C4-2B (cell line): Measurements from ENCODE around the gene FRK.
"Not testable (repeated sequence)": the region's sequence is repeated elsewhere in the genome, so short reads cannot be mapped to it uniquely, and the experiment has no call there.

Source experiments
- H3K27ac ChIP-seq: fragments of 450-650 bp; 2 replicates; pipeline ENCODE4 v1.5.1; 2017
- ZFX ChIP-seq: fragments of 450-650 bp; IDR thresholded peaks from 2 replicates; pipeline ENCODE4 v1.6.1; 2017
- TF ChIP-seq, protein P1 (sequence below): fragments of 450-650 bp; conservative IDR thresholded peaks from 2 replicates; pipeline ENCODE4 v1.5.1; 2017; ENCODE audit warnings: mild to moderate bottlenecking

FRK gene

DNA sequence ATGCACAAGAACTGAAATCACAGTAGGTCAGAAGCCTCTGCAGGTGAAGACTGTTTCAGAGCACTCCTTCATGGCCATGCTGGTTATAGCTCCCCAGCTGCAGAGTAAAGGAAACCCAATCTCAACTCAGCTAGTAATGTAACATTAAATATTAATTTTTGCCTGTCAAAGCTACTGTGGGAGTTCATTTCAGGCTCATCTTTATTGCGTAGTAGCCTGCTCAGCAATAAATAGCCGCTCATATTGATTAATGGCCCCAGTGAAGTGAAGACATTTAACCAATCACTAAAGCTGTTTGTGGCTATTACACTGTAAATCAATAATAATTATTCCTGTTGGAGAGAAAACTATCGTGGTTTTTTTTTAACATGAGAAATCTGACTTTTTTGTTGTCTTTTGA lies 101.7 kb downstream of the FRK start:
- no peak overlapping the region for H3K27ac ChIP-seq
- no peak for TF ChIP-seq ZFX
- TF ChIP-seq, protein P1, sequence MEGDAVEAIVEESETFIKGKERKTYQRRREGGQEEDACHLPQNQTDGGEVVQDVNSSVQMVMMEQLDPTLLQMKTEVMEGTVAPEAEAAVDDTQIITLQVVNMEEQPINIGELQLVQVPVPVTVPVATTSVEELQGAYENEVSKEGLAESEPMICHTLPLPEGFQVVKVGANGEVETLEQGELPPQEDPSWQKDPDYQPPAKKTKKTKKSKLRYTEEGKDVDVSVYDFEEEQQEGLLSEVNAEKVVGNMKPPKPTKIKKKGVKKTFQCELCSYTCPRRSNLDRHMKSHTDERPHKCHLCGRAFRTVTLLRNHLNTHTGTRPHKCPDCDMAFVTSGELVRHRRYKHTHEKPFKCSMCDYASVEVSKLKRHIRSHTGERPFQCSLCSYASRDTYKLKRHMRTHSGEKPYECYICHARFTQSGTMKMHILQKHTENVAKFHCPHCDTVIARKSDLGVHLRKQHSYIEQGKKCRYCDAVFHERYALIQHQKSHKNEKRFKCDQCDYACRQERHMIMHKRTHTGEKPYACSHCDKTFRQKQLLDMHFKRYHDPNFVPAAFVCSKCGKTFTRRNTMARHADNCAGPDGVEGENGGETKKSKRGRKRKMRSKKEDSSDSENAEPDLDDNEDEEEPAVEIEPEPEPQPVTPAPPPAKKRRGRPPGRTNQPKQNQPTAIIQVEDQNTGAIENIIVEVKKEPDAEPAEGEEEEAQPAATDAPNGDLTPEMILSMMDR, result no peak

DNA sequence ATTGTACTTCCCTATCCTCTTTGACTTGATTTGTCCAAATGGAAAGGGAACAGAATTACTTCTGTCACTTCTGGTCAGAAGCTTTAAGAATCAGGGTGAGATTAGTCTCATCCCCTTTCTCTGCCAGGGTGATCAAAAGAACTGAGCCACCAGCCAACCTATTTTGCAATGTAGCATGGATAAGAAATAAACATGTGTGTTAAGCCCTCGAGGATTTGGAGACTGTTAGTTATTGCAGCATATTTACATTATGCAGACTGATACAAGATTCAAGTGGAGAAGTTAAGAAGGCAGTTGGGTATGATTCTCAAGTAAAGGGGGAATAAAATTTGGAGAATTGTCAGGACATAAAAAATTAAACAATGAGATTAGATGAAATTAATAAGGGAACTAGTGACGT lies 106.0 kb downstream of the FRK start:
- H3K27ac ChIP-seq, result no peak overlapping the region
- TF ChIP-seq, protein P1, result no peak
- TF ChIP-seq ZFX, result no peak

DNA sequence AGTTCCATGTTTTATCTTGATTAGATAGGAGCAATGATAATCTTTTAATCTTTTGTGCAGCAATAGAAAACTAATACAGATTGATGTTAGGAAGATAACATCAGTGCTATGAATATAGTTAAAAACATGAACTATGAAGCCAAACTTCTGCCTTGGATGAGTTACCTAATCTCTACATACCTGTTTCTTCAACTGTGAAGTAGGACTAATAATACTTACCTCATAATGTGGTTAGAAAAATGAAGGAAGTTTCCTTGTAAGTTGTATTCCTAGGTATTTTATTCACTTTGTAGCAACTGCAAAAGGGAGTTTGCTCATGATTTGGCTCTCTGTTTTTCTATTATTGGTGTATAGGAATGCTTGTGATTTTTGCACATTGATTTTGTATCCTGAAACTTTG lies 111.9 kb downstream of the FRK start:
- no peak overlapping the region for H3K27ac ChIP-seq
- no peak for TF ChIP-seq ZFX
- TF ChIP-seq, protein P1, result no peak

DNA sequence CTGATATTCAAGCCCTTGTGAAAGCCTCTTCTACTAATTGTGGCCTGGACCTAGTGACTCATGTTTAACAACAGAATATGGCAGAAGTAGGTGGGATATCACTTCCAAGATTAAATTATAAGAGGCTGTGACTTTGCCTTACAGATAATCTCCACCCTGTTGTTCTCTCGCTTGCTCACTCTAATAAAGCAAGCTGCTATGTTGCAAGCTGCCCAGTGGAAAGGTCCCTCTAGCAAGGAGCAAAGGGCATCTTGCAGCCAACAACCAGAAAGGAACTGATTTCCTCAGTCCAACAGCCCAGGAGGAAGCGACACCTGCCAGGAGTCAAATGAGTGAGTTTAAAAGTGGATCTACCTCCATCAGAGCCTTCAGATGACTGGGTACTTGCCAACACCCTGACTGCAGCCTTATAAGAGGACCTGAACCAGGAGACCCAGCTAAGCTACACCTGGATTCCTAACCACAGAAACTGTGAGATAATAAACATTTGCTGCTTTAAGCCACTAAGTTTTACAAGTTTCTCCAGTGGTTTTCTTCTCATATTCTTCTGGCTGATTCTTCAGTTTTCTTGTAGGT lies 112.6 kb downstream of the FRK start:
- no peak overlapping the region for H3K27ac ChIP-seq
- no peak for TF ChIP-seq ZFX
- TF ChIP-seq, protein P1, result no peak

DNA sequence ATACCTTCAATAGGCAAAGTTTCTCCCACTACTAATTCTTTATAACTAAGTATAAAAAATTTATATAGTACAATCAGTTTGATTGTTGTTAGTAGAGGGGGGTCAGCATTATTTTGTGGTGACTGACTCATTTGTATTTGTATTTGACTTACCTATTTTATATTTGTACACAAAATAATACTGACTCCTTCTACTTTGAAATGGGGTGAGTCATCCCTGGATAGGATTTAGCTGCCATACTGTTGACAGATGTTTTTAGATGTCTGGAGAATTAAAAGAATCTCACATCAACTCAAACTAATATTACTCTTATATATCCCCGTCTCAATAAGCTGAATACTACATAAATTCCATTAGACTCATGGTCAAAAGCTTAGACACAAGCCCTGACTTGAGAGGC lies 114.9 kb downstream of the FRK start:
- TF ChIP-seq, protein P1, result no peak
- no peak for TF ChIP-seq ZFX
- no peak overlapping the region for H3K27ac ChIP-seq

DNA sequence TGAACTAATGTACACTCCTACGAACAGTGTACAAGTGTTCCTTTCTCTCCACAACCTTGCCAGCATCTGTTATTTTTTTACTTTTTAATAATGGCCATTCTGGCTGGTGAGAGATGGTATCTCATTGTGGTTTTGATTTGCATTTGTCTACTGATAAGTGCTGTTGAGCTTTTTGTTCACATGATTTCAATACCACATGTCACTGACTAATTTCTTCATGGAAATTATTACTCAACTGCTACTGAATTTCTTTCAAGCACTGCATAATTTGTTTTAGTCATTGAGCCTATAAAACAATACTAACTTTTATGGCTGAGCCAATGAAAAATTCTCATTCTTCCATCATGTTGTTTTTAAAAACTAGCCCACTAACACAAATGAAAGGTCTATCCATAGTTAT lies 115.4 kb downstream of the FRK start:
- TF ChIP-seq, protein P1, result no peak
- H3K27ac ChIP-seq, result no peak overlapping the region

DNA sequence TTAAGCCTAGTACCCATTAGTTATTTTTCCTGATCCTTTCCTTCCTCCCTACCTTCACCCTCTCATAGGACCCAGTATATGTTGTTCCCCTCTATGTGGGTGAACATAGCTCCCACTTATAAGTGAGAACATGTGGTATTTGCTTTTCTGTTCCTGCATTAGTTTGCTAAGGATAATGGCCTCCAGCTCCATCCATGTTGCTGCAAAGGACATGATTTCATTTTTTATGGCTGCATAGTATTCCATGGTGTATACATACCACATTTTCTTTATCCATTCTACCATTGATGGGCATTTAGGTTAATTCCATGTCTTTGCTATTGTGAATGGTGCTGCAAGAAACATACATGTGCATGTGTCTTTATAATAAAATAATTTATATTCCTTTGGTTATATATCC lies 115.9 kb downstream of the FRK start:
- H3K27ac ChIP-seq, result not testable (repeated sequence)

DNA sequence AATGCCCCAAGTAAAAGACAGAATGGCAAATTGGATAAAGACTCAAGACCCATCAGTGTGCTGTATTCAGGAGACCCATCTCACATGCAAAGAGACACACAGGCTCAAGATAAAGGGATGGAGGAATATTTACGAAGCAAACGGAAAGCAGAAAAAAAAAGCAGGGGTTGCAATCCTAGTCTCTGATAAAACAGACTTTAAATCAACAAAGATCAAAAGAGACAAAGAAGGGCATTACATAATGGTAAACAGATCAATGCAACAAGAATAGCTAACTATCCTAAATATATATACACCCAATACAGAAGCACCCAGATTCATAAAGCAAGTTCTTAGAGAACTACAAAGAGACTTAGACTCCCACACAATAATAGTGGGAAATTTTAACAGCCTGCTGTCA lies 123.2 kb downstream of the FRK start:
- H3K27ac ChIP-seq, result not testable (repeated sequence)

DNA sequence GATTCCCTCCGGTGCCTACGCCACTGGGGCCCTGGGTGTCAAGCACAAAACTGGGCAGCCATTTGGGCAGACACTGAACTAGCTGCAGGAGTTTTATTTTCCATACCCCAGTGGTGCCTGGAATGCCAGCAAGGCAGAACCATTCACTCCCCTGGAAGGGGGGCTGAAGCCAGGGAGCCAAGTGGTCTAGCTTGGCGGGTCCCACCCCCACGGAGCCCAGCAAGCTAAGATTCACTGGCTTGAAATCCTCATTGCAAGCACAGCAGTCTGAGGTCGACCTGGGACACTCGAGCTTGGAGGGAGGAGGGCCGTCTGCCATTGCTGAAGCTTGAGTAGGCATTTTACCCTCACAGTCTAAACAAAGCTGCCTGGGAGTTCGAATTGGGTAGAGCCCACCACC lies 125.3 kb downstream of the FRK start:
- TF ChIP-seq, protein P1, result no peak
- TF ChIP-seq ZFX, result no peak
- H3K27ac ChIP-seq, result no peak overlapping the region
